GM21381 (cell line): Measurements from ENCODE around the gene CCDC182.

Experiments used
- ATAC-seq: cut with Tn5 transposase; IDR thresholded peaks from one replicate; pipeline ENCODE4 v1.9.1; 2021; ENCODE audit warnings: mild to moderate bottlenecking, moderate library complexity; ENCODE audit not compliant: unreplicated experiment

The CCDC182 gene

GRCh38 chr17:57757735-57758134 lies 12.6 kb upstream of the CCDC182 start:
- ATAC-seq, result no peak

- no peak for ATAC-seq
These were observed 11.9 kb upstream of the CCDC182 start for GRCh38 chr17:57756951-57757350.

- no peak for ATAC-seq
These were observed 10.5 kb upstream of the CCDC182 start for GRCh38 chr17:57755480-57756070.

- no peak for ATAC-seq
These were observed 7.2 kb upstream of the CCDC182 start for GRCh38 chr17:57752031-57752905.

- ATAC-seq, result no peak
These were observed 6.4 kb upstream of the CCDC182 start for GRCh38 chr17:57751348-57751971.

GRCh38 chr17:57750895-57751294 lies 5.8 kb upstream of the CCDC182 start:
- no peak for ATAC-seq

- ATAC-seq, result no peak
These were observed 5.2 kb upstream of the CCDC182 start for GRCh38 chr17:57750109-57750871.

- ATAC-seq, result no peak
These were observed 4.6 kb upstream of the CCDC182 start for GRCh38 chr17:57749701-57750100.

- no peak for ATAC-seq
These were observed 2.3 kb upstream of the CCDC182 start for GRCh38 chr17:57747221-57748017.

- no peak for ATAC-seq
These were observed 1.1 kb upstream of the CCDC182 start for GRCh38 chr17:57746221-57746620.

- ATAC-seq, result no peak
These were observed 616 bp downstream of the CCDC182 start for GRCh38 chr17:57744195-57745170.

- no peak for ATAC-seq
These were observed 4.9 kb downstream of the CCDC182 start for GRCh38 chr17:57740235-57740528.

GRCh38 chr17:57739402-57740234 lies 5.5 kb downstream of the CCDC182 start:
- ATAC-seq, result no peak

- ATAC-seq, result no peak
These were observed 7.6 kb downstream of the CCDC182 start for GRCh38 chr17:57737450-57737849.

GRCh38 chr17:57735707-57736106 lies 9.4 kb downstream of the CCDC182 start:
- ATAC-seq, result no peak

- no peak for ATAC-seq
These were observed 9.9 kb downstream of the CCDC182 start for GRCh38 chr17:57735230-57735629.

- no peak for ATAC-seq
These were observed 12.0 kb downstream of the CCDC182 start for GRCh38 chr17:57733085-57733484.

GRCh38 chr17:57732062-57732461 lies 13.0 kb downstream of the CCDC182 start:
- ATAC-seq, result no peak
